PC-3 (cell line): ENCODE data around the gene DNAL4. TPM values are rescaled to one million over a fixed set of nuclear protein-coding genes. Genes with fewer than 3 reads are reported as not detected.

Experiments used
- ATAC-seq: fragments of 200-7000 bp; cut with Tn5 transposase; 2 replicates; pipeline ENCODE4 v1.9.1; 2020; ENCODE audit warnings: mild to moderate bottlenecking, moderate library complexity
- BruUV-seq: library from RNA; stranded (reverse); fragments of 400-500 nt; replicated peaks from 2 replicates; lab custom pipeline; 2021; lab: Mats Ljungman, UMichigan
- CTCF ChIA-PET: fragments of 300-600 bp; sonication (Branson Sonifier 250); formaldehyde crosslinking; loops from one replicate; lab custom pipeline; 2022; ENCODE audit warnings: antibody characterized with exemption; lab: Charles Lee
- POLR2A ChIA-PET: fragments of 300-600 bp; sonication (Branson Sonifier 250); formaldehyde crosslinking; loops from one replicate; lab custom pipeline; 2022; ENCODE audit warnings: antibody characterized with exemption; ENCODE audit not compliant: unreplicated experiment; lab: Charles Lee
- DNase-seq: peaks from one replicate; pipeline ENCODE4 v3.0.0-alpha.2; 2015
- H2AFZ ChIP-seq: fragments of 300-600 bp; sonication (generic); 2 replicates; pipeline ENCODE4 v1.6.0; 2016; ENCODE audit warnings: antibody characterized with exemption, low read length
- H3F3A ChIP-seq: fragments of 300-600 bp; sonication (generic); one replicate; pipeline ENCODE4 v1.6.0; 2017; ENCODE audit warnings: antibody characterized with exemption, low read length, control low read depth, mild to moderate bottlenecking; ENCODE audit not compliant: unreplicated experiment
- H3K27ac ChIP-seq: fragments of 300-600 bp; sonication (generic); 2 replicates; pipeline ENCODE4 v1.5.1; 2016; ENCODE audit warnings: mild to moderate bottlenecking, low read length
- H3K27me3 ChIP-seq: fragments of 300-600 bp; sonication (generic); 2 replicates; pipeline ENCODE4 v1.6.1; 2016; ENCODE audit warnings: low read length, mixed read lengths
- H3K36me3 ChIP-seq: fragments of 300-600 bp; sonication (generic); 2 replicates; pipeline ENCODE4 v1.6.1; 2016; ENCODE audit warnings: low read depth, mixed run types, low read length, mixed read lengths
- H3K4me1 ChIP-seq: fragments of 300-600 bp; sonication (generic); 2 replicates; pipeline ENCODE4 v1.5.1; 2016; ENCODE audit warnings: low read length; ENCODE audit not compliant: insufficient read depth
- H3K4me2 ChIP-seq: fragments of 300-600 bp; sonication (generic); 2 replicates; pipeline ENCODE4 v1.6.0; 2016; ENCODE audit warnings: low read length
- H3K4me3 ChIP-seq: fragments of 300-600 bp; sonication (generic); 2 replicates; pipeline ENCODE4 v1.5.1; 2016; ENCODE audit warnings: mild to moderate bottlenecking, low read length, mixed read lengths
- H3K79me2 ChIP-seq: fragments of 300-600 bp; sonication (generic); 2 replicates; pipeline ENCODE4 v1.6.1; 2017; ENCODE audit warnings: low read length, mixed read lengths
- H3K9ac ChIP-seq: fragments of 300-600 bp; sonication (generic); 2 replicates; pipeline ENCODE4 v1.6.0; 2016; ENCODE audit warnings: mild to moderate bottlenecking, low read length
- H3K9me2 ChIP-seq: fragments of 300-600 bp; sonication (generic); replicated peaks from 2 replicates; pipeline ENCODE4 v1.6.1; 2016; ENCODE audit warnings: mixed run types, low read length, mixed read lengths
- H3K9me3 ChIP-seq: fragments of 300-600 bp; sonication (generic); 2 replicates; pipeline ENCODE4 v1.6.1; 2016; ENCODE audit warnings: low read length, mixed read lengths
- H4K20me1 ChIP-seq: fragments of 300-600 bp; sonication (generic); 2 replicates; pipeline ENCODE4 v1.6.1; 2016; ENCODE audit warnings: low read length, mixed read lengths
- CTCF ChIP-seq: fragments of 300-600 bp; sonication (generic); conservative IDR thresholded peaks from 2 replicates; pipeline ENCODE4 v1.5.1; 2017; ENCODE audit warnings: antibody characterized with exemption, low read depth, mild to moderate bottlenecking, low read length
- EZH2 ChIP-seq: fragments of 300-600 bp; sonication (generic); IDR thresholded peaks from one replicate; pipeline ENCODE4 v1.6.1; 2017; ENCODE audit warnings: antibody characterized with exemption, mild to moderate bottlenecking, low read length; ENCODE audit not compliant: unreplicated experiment
- EZH2phosphoT487 ChIP-seq: fragments of 300-600 bp; sonication (generic); IDR thresholded peaks from 2 replicates; pipeline ENCODE4 v1.6.1; 2018; ENCODE audit warnings: mild to moderate bottlenecking, antibody characterized with exemption, low read length, borderline replicate concordance
- intact Hi-C: fragments of 100-400 bp; cut with micrococcal nuclease; formaldehyde crosslinking; loops from 2 replicates; pipeline ENCODE4 v1.9.0; 2023
- total RNA-seq: library from RNA; depleted of rRNA; stranded (reverse); fragments of >200 nt; gene quantifications from 2 replicates; pipeline ENCODE4 v1.2.3, GENCODE V29; 2014

Gene DNAL4
- total RNA-seq, 1 experiment from 2014 or later: 22.5 TPM

- H3K79me2 ChIP-seq: no peaks in the 10 kb centered on the region
- no peaks in the 10 kb centered on the region for H3F3A ChIP-seq
- H3K9me2 ChIP-seq: no peaks in the 10 kb centered on the region
- H4K20me1 ChIP-seq: no peaks in the 10 kb centered on the region
- no peak overlapping the region for H3K4me3 ChIP-seq
- no peak overlapping the region for H3K4me2 ChIP-seq
- no peak for TF ChIP-seq EZH2phosphoT487
- TF ChIP-seq CTCF: no peak
- TF ChIP-seq EZH2: no peak
- H3K27ac ChIP-seq: no peak overlapping the region
- ChIA-PET CTCF (interaction anchor here (0.7 kb wide), 1 partner anchor 375 kb away, joined by 3 read pairs; no protein-coding TSS in a partner anchor), POLR2A (no interaction called here)
- no peaks in the 10 kb centered on the region for H3K9me3 ChIP-seq
- intact Hi-C loops: no loop called here
- no peaks in the 10 kb centered on the region for H3K36me3 ChIP-seq
- no TSS peak for BruUV-seq
- no peak for DNase-seq
- no peak overlapping the region for H3K9ac ChIP-seq
- peaks cover 4% of the 10 kb centered on the region; the same call in 1 of the 2 replicates for H3K4me1 ChIP-seq
- H2AFZ ChIP-seq: no peak overlapping the region
- no peak for ATAC-seq
- H3K27me3 ChIP-seq: no peaks in the 10 kb centered on the region
Measured at GRCh38 chr22:38786631-38787030, 7.3 kb downstream of the DNAL4 start.

GRCh38 chr22:38784856-38785255, 9.1 kb downstream of the DNAL4 start:
- H3K9ac ChIP-seq: no peak overlapping the region
- no peak overlapping the region for H3K4me3 ChIP-seq
- no peaks in the 10 kb centered on the region for H3K9me3 ChIP-seq
- POLR2A ChIA-PET: no interaction called here
- TF ChIP-seq CTCF (no peak), EZH2phosphoT487 (no peak), EZH2 (no peak)
- no peak overlapping the region for H3K27ac ChIP-seq
- no TSS peak for BruUV-seq
- no peak overlapping the region for H3K4me2 ChIP-seq
- H3K36me3 ChIP-seq: no peaks in the 10 kb centered on the region
- intact Hi-C loops: no loop called here
- DNase-seq (no peak), ATAC-seq (no peak)
- H3K9me2 ChIP-seq: no peaks in the 10 kb centered on the region
- H4K20me1 ChIP-seq: no peaks in the 10 kb centered on the region
- H3K79me2 ChIP-seq: no peaks in the 10 kb centered on the region
- no peaks in the 10 kb centered on the region for H3K27me3 ChIP-seq
- peaks cover 4% of the 10 kb centered on the region; the same call in 1 of the 2 replicates for H3K4me1 ChIP-seq
- H2AFZ ChIP-seq: no peak overlapping the region
- H3F3A ChIP-seq: no peaks in the 10 kb centered on the region
- CTCF ChIA-PET: no interaction called here

DNA sequence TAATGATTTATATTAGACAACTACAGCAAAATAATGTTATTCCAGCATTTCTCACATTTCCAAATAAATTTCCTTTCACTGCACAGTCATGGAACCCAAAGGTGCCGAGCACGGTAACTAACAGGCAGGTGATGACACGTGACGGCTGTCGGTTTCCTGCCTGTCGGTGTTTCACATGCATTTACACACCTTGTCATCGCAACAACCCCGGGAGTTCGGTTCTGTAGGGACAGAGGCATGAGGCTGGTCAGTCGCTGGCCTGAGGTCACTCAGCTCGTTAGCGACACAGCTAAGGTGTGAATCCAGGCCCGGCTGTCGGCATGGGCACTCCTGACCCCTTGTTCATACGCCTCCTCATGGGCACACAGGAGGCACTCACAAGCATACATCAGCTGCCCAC, 9.9 kb downstream of the DNAL4 start:
- ATAC-seq: no peak
- H3K9ac ChIP-seq: no peak overlapping the region
- no peak for DNase-seq
- no peaks in the 10 kb centered on the region for H3K9me2 ChIP-seq
- no peaks in the 10 kb centered on the region for H3K79me2 ChIP-seq
- H3F3A ChIP-seq: no peaks in the 10 kb centered on the region
- no peaks in the 10 kb centered on the region for H4K20me1 ChIP-seq
- no peak overlapping the region for H3K4me2 ChIP-seq
- no peak overlapping the region for H2AFZ ChIP-seq
- H3K36me3 ChIP-seq: no peaks in the 10 kb centered on the region
- CTCF ChIA-PET: no interaction called here
- no peaks in the 10 kb centered on the region for H3K9me3 ChIP-seq
- POLR2A ChIA-PET: no interaction called here
- H3K4me3 ChIP-seq: no peak overlapping the region
- H3K27me3 ChIP-seq: no peaks in the 10 kb centered on the region
- BruUV-seq: no TSS peak
- no peak for TF ChIP-seq EZH2
- TF ChIP-seq EZH2phosphoT487: no peak
- TF ChIP-seq CTCF: no peak
- peaks cover 4% of the 10 kb centered on the region; the same call in 1 of the 2 replicates for H3K4me1 ChIP-seq
- intact Hi-C loops: no loop called here
- H3K27ac ChIP-seq: no peak overlapping the region
